Epithelial cell of proximal tubule (primary cell): ENCODE results near the gene JPH3. TPM values are rescaled to one million over a fixed set of nuclear protein-coding genes. Genes with fewer than 3 reads are reported as not detected.

Source experiments
- DNase-seq: peaks from one replicate; pipeline ENCODE4 v3.0.0-alpha.2; 2011; ENCODE audit warnings: low read depth
- H3K4me3 ChIP-seq: 2 replicates; pipeline ENCODE4 v1.5.1; 2011; ENCODE audit warnings: low read depth, mild to moderate bottlenecking, low read length
- CTCF ChIP-seq: conservative IDR thresholded peaks from 2 replicates; pipeline ENCODE4 v1.5.1; 2012; ENCODE audit warnings: low read depth, mild to moderate bottlenecking, low read length
- total RNA-seq: library from RNA; depleted of rRNA; stranded (reverse); fragments of >200 nt; gene quantifications from 2 replicates; pipeline ENCODE4 v1.2.3, GENCODE V29; 2015

Gene JPH3
- total RNA-seq, 1 donor from 2014 or later, result 0.40 TPM

DNA sequence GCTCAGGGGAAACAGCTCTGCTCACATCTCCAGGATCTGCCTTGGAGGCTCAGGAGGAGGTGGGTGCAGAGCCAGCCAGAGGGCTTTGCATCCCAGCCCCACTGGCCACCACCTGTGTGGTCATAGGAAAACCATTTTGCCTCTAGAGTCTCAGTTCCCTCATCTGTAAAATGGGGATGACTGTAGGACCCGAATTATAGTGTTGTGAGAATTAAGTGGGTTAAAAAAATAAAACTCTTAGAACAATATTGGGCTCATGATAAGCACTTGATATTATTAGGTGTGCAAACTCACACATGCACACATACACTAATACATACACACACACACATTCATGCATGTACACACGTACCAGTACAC lies 19.4 kb upstream of the JPH3 start:
- DNase-seq, result no peak
- H3K4me3 ChIP-seq, result no peak overlapping the region
- no peak for TF ChIP-seq CTCF

DNA sequence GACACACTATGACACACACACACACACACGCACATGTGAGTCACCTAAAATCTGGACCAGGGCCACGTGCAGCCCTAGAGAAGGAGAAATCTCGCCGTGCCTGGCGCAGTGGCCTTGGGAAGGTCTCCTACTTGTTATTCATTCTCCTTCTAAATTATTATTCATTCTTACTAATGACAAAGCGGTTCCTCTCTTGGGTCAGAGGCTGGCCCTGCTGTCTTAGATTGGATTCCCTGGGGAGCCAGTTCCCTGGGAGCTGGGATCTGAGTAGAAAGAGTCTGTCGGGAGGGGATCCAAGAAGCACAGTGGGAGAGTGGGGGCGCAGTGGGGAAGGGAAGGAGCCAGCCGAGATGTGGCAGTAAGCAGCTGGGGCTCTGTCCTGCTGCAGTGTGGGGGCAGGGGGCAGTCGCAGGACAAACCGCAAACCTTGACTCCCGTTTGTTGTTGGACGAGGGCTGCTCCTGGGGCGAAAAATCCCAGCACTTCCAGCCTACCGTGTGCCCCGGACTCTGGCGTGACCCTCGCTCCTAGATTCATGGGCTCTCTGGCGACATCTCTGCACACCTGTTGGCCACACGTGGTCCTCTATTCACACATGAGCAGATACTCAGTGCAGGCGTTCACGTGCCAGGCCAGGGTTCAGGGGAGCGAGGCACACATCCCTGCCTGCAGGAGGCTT lies 18.7 kb upstream of the JPH3 start:
- H3K4me3 ChIP-seq, result no peak overlapping the region
- TF ChIP-seq CTCF, result no peak
- DNase-seq, result no peak

- DNase-seq, result no peak
- no peak overlapping the region for H3K4me3 ChIP-seq
- TF ChIP-seq CTCF, result no peak
Measured at GRCh38 chr16:87584271-87584670, 18.0 kb upstream of the JPH3 start.

- H3K4me3 ChIP-seq, result no peak overlapping the region
- no peak for DNase-seq
- no peak for TF ChIP-seq CTCF
Measured at GRCh38 chr16:87584975-87585374, 17.3 kb upstream of the JPH3 start.

DNA sequence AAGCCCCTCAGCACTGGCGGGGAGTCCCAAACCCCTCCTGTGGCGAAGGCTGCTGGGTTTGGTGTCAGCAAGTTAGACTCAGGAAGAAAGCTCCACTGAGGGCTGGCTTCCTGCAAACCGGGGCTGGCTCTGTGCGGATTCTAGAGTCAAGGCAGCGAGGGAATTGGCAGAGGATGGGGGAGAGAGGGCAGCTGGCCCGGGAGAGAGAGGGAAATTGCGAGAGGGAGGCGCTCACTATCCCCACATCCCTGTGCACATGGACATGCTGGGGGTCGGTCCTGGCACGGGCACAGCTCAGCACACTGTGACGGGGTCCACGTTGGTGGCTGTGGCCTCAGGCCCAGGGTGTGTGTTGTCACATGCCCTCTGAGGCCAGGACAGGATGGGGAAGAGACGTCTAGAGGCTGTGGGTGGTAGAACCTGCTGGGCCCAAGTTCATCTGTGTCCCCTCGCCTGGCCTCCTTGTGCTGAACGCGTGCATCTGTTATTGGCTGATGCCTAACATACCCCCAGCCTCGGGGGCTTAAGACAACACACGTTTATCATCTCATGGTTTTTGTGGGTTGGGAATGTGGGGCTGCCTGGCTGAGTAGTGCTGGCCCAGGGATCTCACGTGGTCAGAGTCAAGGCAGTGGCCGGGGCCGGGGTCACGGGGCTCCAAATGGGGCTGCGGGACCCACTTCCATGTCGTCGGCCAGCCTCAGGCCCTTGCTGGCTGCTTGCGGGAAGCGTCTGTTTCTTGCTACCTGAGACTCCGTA lies 16.7 kb upstream of the JPH3 start:
- DNase-seq, result no peak
- no peak for TF ChIP-seq CTCF
- H3K4me3 ChIP-seq, result no peak overlapping the region

- no peak for DNase-seq
- H3K4me3 ChIP-seq, result no peak overlapping the region
- no peak for TF ChIP-seq CTCF
Measured at GRCh38 chr16:87586201-87586782, 16.0 kb upstream of the JPH3 start.
